ENCODE measurements around the gene KLK12.

Gene KLK12

GRCh38 chr19:50979758-50980157, 55.0 kb downstream of the KLK12 start:
- DNase-seq: no peak
